Mucosa of stomach (tissue), 1 donor: Measurements from ENCODE around the gene KRTCAP2.
A peak's percentile ranks its signal among the peaks of the same experiment; 100 is the strongest.

Source experiments
- H3K27me3 ChIP-seq: one replicate; pipeline ENCODE4 v1.7.0; 2013; ENCODE audit warnings: mild to moderate bottlenecking, low read length; ENCODE audit not compliant: control insufficient read depth, insufficient read depth
- H3K36me3 ChIP-seq: one replicate; pipeline ENCODE4 v1.7.0; 2013; ENCODE audit warnings: low read length; ENCODE audit not compliant: control insufficient read depth, insufficient read depth
- H3K4me1 ChIP-seq: one replicate; pipeline ENCODE4 v1.7.0; 2013; ENCODE audit warnings: mild to moderate bottlenecking, low read length; ENCODE audit not compliant: control insufficient read depth, insufficient read depth
- H3K4me3 ChIP-seq: one replicate; pipeline ENCODE4 v1.7.0; 2013; ENCODE audit warnings: low read length
- H3K9ac ChIP-seq: one replicate; pipeline ENCODE4 v1.7.0; 2013; ENCODE audit warnings: mild to moderate bottlenecking, low read length, moderate library complexity
- H3K9me3 ChIP-seq: one replicate; pipeline ENCODE4 v1.7.0; 2013; ENCODE audit warnings: mild to moderate bottlenecking, low read length, moderate library complexity; ENCODE audit not compliant: control insufficient read depth
- donor health status: Pancreatic carcinoma.

KRTCAP2 gene

GRCh38 chr1:155177192-155177917, 4.3 kb upstream of the KRTCAP2 start:
- H3K9ac ChIP-seq: peak overlapping the region; percentile 1
- no peak overlapping the region for H3K4me3 ChIP-seq

GRCh38 chr1:155176544-155177071, 3.5 kb upstream of the KRTCAP2 start:
- Histone ChIP-seq H3K36me3 (no peaks in the 10 kb centered on the region), H3K4me3 (no peak overlapping the region), H3K4me1 (peaks cover 76% of the 10 kb centered on the region), H3K9ac (peak overlapping the region; percentile 1), H3K9me3 (no peaks in the 10 kb centered on the region), H3K27me3 (peaks cover 4% of the 10 kb centered on the region)

More at GRCh38 chr1:155177192-155177917, 4.3 kb upstream of the KRTCAP2 start:
- H3K36me3 ChIP-seq: no peaks in the 10 kb centered on the region
- no peaks in the 10 kb centered on the region for H3K9me3 ChIP-seq
- H3K27me3 ChIP-seq: peaks cover 4% of the 10 kb centered on the region
- H3K4me1 ChIP-seq: peaks cover 78% of the 10 kb centered on the region

DNA sequence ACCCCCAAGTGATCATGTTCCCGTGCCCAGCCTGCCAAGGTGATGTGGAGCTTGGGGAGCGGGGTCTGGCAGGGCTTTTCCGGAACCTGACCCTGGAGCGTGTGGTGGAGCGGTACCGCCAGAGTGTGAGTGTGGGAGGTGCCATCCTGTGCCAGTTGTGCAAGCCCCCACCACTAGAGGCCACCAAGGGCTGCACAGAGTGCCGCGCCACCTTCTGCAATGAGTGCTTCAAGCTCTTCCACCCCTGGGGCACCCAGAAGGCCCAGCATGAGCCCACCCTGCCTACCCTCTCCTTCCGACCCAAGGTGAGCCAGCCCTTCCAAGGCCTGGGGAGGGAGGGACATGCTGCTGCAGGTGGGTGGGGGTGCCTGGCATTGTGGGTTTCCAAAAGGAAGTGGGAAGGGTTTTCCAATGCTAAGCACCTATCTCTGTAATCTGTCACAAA, 2.8 kb upstream of the KRTCAP2 start:
- H3K9me3 ChIP-seq: no peaks in the 10 kb centered on the region
- H3K36me3 ChIP-seq: no peaks in the 10 kb centered on the region
- no peak overlapping the region for H3K9ac ChIP-seq
- H3K4me3 ChIP-seq: no peak overlapping the region
- peaks cover 71% of the 10 kb centered on the region for H3K4me1 ChIP-seq
- peaks cover 4% of the 10 kb centered on the region for H3K27me3 ChIP-seq

DNA sequence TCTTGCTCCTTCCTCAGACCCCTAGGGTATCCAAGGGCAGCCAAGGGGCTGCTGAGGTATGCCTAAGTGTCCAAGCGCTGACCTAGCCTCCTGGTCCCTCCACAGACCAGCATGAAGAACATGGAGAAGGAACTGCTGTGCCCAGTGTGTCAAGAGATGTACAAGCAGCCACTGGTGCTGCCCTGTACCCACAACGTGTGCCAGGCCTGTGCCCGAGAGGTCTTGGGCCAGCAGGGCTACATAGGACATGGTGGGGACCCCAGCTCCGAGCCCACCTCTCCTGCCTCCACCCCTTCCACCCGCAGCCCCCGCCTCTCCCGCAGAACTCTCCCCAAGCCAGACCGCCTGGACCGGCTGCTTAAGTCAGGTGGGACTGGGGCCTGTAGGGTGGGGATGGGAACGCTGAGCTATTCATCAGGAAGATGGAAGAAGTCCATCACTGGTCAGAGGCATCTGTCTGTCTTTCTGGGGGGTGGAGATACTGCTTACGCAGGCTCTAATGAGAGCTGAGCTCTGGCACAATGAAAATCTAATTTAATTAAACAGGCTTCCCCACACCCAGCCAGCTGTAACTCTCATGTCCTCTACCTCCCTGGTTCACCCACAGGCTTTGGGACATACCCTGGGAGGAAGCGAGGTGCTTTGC, 2.3 kb upstream of the KRTCAP2 start:
- H3K9ac ChIP-seq: peak overlapping the region; percentile 40
- peaks cover 71% of the 10 kb centered on the region for H3K4me1 ChIP-seq

GRCh38 chr1:155174324-155175280, 1.5 kb upstream of the KRTCAP2 start:
- peak overlapping the region; percentile 97 for H3K9ac ChIP-seq
- H3K4me3 ChIP-seq: no peak overlapping the region
- no peaks in the 10 kb centered on the region for H3K9me3 ChIP-seq
- peaks cover 66% of the 10 kb centered on the region for H3K4me1 ChIP-seq
- no peaks in the 10 kb centered on the region for H3K36me3 ChIP-seq
- peaks cover 4% of the 10 kb centered on the region for H3K27me3 ChIP-seq

More for the DNA sequence above, 2.3 kb upstream of the KRTCAP2 start:
- Histone ChIP-seq H3K36me3 (no peaks in the 10 kb centered on the region), H3K4me3 (no peak overlapping the region), H3K9me3 (no peaks in the 10 kb centered on the region), H3K27me3 (peaks cover 4% of the 10 kb centered on the region)

DNA sequence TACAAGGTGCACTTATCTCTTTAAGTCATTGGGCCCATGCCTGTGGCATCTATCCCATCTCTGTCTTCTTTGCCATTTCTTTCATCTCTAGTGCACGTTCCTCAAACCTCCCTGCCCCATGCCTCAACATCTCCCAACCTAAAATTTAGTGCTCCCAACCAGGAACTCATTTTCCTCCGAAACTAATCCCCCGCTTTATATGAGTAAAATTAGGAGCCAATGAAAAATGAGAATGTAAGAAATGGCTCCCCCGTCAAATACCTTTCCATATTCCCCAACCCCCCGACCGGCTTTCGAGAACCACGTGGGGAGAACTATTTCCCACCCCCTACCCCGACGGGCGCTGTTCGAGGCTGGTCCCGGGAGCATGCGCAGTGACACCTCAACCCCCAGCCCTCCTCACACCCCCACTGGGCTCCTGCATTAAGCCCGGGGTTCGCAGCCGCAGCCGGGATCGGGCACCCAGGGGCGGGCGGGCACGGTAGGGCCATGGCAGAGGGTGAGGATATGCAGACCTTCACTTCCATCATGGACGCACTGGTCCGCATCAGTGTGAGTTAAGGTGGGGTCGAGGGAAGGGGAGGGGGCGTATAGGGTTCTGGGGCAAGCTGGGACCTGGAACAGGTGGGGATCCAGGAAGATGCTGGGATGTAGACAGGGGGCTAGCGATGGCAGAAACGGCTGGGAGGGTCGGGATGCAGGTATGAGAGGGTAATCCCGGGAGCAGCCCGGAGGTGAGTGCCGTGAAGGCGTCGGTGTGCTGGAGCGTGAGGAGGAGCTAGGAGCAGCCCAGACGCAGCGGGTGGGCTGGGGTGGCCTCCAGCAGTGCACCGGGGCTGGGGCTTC, 597 bp upstream of the KRTCAP2 start, which contains the start of gene TRIM46:
Gene TRIM46 (plus strand): TSS at position 372 of the 846 bp plus-strand sequence. CDS start 118 bp downstream, at position 490.
- peak within 1 kb of the TSS; percentile 93 for H3K4me3 ChIP-seq
- peaks cover 4% of the 10 kb centered on the region for H3K27me3 ChIP-seq
- H3K4me1 ChIP-seq: peaks cover 57% of the 10 kb centered on the region
- no peaks in the 10 kb centered on the region for H3K36me3 ChIP-seq
- H3K9me3 ChIP-seq: no peaks in the 10 kb centered on the region
- peak within 1 kb of the TSS; percentile 97 for H3K9ac ChIP-seq

DNA sequence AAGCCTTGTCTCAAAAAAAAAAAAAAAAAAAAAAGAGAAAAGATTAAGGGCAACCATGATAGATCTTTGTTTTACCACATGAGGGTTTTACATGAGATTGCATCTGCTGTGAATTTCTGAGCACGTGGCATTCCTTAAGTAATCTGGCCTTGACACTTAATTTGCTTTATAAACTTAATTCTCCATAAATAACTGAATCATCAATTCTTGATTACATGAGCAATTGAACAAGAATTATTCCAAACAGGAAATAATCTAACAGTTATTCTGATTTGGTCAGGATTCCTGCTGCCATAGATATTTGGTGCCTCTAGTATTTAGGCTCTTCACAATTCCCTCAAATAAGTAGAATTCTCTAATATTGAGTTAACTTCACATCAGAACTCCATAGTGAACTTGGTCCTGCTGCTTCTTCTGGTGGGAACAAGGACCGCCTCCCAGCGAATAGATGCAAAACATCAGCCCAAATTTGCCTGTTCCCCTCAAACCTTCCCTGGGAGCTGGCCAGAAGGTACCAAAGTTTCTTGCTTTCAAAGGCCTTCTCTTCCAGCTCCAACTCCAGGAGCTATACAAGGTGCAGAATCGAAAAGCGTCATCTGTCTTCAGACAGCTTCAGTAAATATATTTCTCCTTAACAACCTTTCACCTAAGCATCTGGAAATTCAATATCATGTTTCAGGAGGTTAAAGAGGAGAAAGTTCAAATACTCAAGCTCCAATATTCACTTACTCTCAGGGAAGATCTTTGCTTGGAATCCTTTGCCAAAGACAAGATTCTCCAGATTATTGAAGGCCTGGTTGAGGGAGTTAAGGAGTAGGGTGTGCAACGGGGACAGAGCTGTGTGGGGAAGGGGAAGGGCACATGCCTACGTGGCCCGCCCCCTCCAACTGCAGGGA, 1.0 kb downstream of the KRTCAP2 start:
- H3K4me1 ChIP-seq: peaks cover 50% of the 10 kb centered on the region
- peak overlapping the region; percentile 93 for H3K4me3 ChIP-seq
- H3K36me3 ChIP-seq: no peaks in the 10 kb centered on the region
- peaks cover 4% of the 10 kb centered on the region for H3K27me3 ChIP-seq
- H3K9me3 ChIP-seq: no peaks in the 10 kb centered on the region
- H3K9ac ChIP-seq: peak overlapping the region; percentile 97

- no peak overlapping the region for H3K9ac ChIP-seq
- peaks cover 4% of the 10 kb centered on the region for H3K27me3 ChIP-seq
- H3K9me3 ChIP-seq: no peaks in the 10 kb centered on the region
- H3K4me1 ChIP-seq: peaks cover 41% of the 10 kb centered on the region
- no peak overlapping the region for H3K4me3 ChIP-seq
- H3K36me3 ChIP-seq: no peaks in the 10 kb centered on the region
Observed at GRCh38 chr1:155170806-155171205, 2.3 kb downstream of the KRTCAP2 start.

DNA sequence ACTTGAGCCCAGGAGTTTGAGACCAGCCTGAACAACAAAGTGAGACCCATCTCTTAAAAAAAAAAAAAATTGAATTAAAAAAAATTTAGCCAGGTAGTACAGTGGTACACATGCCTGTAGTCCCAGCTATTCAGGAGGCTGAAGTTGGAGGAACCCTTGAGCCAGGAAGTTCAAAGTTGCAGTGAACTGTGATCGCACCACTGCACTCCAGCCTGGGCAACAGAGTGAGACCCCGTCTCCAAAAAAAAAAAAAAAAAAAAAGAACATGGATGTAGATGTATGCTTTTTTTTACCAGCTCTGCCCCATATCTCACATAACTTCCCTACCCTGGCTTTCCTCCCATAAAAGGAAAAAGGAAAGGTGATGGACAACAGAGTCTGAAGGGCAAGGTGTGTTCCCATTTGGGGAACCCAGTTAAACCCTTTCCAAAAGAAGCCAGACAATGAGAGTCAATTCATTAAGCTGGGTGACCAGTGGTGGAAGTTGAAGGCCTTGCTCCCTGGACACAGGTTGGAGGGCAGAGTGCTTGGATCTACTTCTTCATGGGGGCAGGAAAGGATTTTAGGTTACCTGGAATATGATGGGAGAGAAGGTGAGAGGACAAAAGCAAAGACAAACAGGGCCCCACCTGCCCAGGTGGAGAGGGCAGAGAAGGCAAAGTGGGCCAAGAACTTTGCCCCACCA, 2.9 kb downstream of the KRTCAP2 start:
- peaks cover 35% of the 10 kb centered on the region for H3K4me1 ChIP-seq
- H3K36me3 ChIP-seq: no peaks in the 10 kb centered on the region
- H3K9me3 ChIP-seq: no peaks in the 10 kb centered on the region
- no peak overlapping the region for H3K4me3 ChIP-seq
- no peak overlapping the region for H3K9ac ChIP-seq
- peaks cover 4% of the 10 kb centered on the region for H3K27me3 ChIP-seq

GRCh38 chr1:155169541-155169940, 3.6 kb downstream of the KRTCAP2 start:
- Histone ChIP-seq H3K4me3 (no peak overlapping the region), H3K9ac (no peak overlapping the region), H3K27me3 (no peaks in the 10 kb centered on the region), H3K36me3 (no peaks in the 10 kb centered on the region), H3K4me1 (peaks cover 28% of the 10 kb centered on the region), H3K9me3 (no peaks in the 10 kb centered on the region)
